Measurements from ENCODE around the gene ARHGAP30. TPM values are rescaled to one million over a fixed set of nuclear protein-coding genes. Genes with fewer than 3 reads are reported as not detected.
"Not testable (repeated sequence)": the region's sequence is repeated elsewhere in the genome, so short reads cannot be mapped to it uniquely, and the experiment has no call there.

Gene ARHGAP30, protein sequence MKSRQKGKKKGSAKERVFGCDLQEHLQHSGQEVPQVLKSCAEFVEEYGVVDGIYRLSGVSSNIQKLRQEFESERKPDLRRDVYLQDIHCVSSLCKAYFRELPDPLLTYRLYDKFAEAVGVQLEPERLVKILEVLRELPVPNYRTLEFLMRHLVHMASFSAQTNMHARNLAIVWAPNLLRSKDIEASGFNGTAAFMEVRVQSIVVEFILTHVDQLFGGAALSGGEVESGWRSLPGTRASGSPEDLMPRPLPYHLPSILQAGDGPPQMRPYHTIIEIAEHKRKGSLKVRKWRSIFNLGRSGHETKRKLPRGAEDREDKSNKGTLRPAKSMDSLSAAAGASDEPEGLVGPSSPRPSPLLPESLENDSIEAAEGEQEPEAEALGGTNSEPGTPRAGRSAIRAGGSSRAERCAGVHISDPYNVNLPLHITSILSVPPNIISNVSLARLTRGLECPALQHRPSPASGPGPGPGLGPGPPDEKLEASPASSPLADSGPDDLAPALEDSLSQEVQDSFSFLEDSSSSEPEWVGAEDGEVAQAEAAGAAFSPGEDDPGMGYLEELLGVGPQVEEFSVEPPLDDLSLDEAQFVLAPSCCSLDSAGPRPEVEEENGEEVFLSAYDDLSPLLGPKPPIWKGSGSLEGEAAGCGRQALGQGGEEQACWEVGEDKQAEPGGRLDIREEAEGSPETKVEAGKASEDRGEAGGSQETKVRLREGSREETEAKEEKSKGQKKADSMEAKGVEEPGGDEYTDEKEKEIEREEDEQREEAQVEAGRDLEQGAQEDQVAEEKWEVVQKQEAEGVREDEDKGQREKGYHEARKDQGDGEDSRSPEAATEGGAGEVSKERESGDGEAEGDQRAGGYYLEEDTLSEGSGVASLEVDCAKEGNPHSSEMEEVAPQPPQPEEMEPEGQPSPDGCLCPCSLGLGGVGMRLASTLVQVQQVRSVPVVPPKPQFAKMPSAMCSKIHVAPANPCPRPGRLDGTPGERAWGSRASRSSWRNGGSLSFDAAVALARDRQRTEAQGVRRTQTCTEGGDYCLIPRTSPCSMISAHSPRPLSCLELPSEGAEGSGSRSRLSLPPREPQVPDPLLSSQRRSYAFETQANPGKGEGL
- total RNA-seq = 1 to 10 TPM in 5 of 8 experiments, under 1 TPM in 3; 0.64 to 2.8 (median 1.3) TPM

DNA sequence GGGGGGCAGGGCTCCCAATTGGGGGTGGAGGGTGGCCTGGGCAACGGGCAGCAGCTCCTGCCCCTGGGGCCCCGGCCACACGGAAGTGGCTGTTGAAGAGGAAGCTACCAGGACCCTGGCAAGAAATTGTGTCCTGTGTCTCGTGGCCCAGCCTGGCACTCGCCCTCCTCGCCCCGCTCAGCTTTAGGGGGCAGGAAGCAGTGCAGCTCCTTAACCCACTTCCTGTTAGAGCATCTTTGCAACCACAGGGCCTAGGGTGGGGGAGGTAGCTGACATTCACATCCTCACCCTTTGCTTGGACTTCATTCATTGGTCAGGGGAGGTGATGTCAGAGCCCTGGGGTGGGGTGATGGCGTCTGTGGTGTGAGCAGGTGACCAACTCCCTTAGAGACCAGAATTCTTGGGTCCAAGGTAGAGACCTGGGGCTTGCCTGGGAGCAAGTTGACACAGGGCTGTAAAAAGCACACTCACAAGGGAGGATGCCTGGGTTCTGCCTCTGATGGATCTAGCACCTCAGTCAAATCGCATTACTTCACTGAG, at the start of gene ARHGAP30:
ARHGAP30 (minus strand) TSS at position 161 of the 540 bp plus-strand sequence. CDS start 267 bp downstream, outside the sequence.
- H3K4me1 ChIP-seq (replicated peaks in 1 of 2) = peaks cover 0 to 4% of the 10 kb centered on the region in 2 donors
- H3K27ac ChIP-seq = no peak within 1 kb of the TSS
- in situ Hi-C loops (cut with MboI; ENCODE audit: low pct_unique_long_range_greater_than_20kb in 2 of 9, low sequenced_read_pairs in 9 of 9, unreplicated experiment in 9 of 9) = no loop called here
- H3K4me3 ChIP-seq = no peak within 1 kb of the TSS
- WGBS, 10 experiments = 70 to 100% (median 100%) methylated on average over 1 to 2 of the region's 9 CpGs; no CpG with 5 or more reads in 5 of the 10 experiments
- no peak for ATAC-seq (replicated peaks in 6 of 8)

DNA sequence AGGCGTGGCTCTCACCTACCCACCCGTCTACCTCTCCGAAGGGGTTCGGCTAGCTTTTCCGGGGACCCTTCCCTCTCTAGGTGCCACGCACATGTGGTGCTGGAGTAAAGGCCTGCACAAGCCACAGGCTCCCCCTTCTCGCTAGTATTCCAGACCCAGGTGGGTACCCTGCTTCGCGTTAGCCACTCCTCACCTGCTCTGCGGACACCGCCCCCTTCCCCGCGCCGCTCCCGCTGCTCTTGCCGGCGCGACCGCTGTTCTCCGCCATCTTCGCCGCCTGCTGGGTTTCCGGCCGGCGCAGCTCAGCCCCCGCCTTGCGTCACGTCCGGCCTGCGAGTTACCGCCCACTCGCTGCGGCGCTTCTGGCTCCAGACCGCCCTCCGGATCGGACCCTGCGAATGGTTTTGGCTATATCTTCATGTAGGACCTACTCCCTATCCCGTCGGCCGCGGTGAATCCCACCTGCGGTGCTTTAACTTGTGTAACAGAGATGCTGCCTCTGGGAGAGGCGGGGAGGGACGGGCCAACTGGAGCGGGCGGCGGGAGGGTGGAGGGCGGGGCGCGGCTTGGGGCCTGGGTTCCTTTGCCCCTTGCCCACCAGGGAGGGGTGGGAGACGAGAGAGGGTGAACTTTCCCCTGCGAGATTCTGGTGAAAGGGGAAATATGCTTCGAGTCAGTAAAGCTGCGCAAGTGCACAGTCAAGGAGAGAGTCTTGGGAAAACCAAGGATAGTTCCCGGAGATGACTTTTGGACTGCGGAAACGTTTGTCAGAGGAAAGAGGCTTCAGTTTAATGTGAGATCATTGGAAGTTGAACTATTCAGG, 48.3 kb upstream of the ARHGAP30 start, which contains the start of the genes NIT1 and PFDN2:
NIT1 (plus strand) TSS at position 347 of the 823 bp plus-strand sequence; CDS start at position 419, 72 bp downstream.
PFDN2 (minus strand) TSS at position 279 of the 823 bp plus-strand sequence; CDS start at position 268, 11 bp downstream.
- Histone ChIP-seq H3K27ac (peak within 1 kb of the TSS; percentile 87 to 94), H3K4me1 (replicated peaks in 1 of 2) (peaks cover 23 to 24% of the 10 kb centered on the region in 2 donors), H3K4me3 (peak within 1 kb of the TSS; percentile 71 to 98 (median 77))
- in situ Hi-C loops (cut with MboI; ENCODE audit: low pct_unique_long_range_greater_than_20kb in 2 of 9, low sequenced_read_pairs in 9 of 9, unreplicated experiment in 9 of 9) = no loop called here
- WGBS, 10 experiments = 0 to 20% (median 1%) methylated on average over 1 to 22 of the region's 58 CpGs; no CpG with 5 or more reads in 4 of the 10 experiments
- ATAC-seq (replicated peaks in 6 of 8) = peak; percentile 72 to 94 (median 92)

- in situ Hi-C loops (cut with MboI; ENCODE audit: low pct_unique_long_range_greater_than_20kb in 2 of 9, low sequenced_read_pairs in 9 of 9, unreplicated experiment in 9 of 9); ATAC-seq (replicated peaks in 6 of 8); H3K4me3 ChIP-seq; H3K27ac ChIP-seq: not testable (repeated sequence)
- 80 to 100% (median 94%) methylated on average over 1 to 6 of the region's 6 CpGs; no CpG with 5 or more reads in 5 of the 10 experiments for WGBS, 10 experiments
- peaks cover 24 to 26% of the 10 kb centered on the region in 2 donors for H3K4me1 ChIP-seq (replicated peaks in 1 of 2)
Observed at GRCh38 chr1:161115961-161116360, 46.3 kb upstream of the ARHGAP30 start.

DNA sequence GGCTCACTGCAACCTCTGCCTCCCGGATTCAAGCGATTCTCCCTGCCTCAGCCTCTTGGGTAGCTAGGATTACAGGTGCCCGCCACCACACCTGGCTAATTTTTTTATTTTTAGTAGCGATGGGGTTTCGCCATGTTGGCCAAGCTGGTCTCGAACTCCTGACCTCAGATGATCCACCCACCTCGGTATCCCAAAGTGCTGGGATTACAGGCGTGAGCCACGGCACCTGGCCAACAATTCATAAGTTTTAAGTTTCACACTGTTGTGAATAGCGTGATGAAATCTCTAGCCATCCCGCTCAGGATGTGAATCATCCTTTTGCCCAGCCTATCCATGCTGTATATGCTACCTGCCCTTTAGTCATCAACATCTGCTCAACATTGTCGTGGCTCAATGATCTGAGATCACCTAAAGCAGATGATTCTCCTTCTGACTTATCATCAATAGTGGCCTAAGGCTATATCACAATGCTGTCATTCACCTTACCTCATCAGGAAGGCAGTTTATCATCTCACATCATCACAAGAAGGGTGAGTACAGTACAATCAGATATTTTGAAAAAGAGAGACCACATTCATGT, 45.5 kb upstream of the ARHGAP30 start:
- in situ Hi-C loops (cut with MboI; ENCODE audit: low pct_unique_long_range_greater_than_20kb in 2 of 9, low sequenced_read_pairs in 9 of 9, unreplicated experiment in 9 of 9) = no loop called here
- peak in 4 of 8 experiments; percentile 15 to 32 (median 20) for ATAC-seq (replicated peaks in 6 of 8)
- WGBS, 10 experiments = 46 to 100% (median 91%) methylated on average over 2 to 12 of the region's 12 CpGs; no CpG with 5 or more reads in 1 of the 10 experiments
- H3K4me1 ChIP-seq (replicated peaks in 1 of 2) = peaks cover 24 to 26% of the 10 kb centered on the region in 2 donors
- H3K4me3 ChIP-seq = no peak overlapping the region
- H3K27ac ChIP-seq = no peak overlapping the region

DNA sequence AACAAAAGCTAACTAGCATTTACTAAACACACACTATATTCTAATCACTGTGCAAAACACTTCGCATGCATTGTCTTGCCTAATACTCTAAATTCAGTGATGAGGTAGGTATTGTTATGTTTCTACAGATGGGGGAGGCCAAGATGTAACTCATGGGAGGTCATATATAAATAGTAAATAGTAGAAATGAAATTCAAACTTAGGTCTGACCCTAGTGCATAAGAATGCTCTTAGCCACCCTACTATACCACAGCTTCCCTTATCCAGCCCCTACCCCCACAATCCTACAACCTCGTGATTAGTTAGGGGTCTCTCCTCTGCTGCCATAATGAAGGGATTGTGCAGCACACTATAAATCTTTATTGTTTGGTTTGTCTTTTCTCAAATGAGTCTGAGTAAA, 44.9 kb upstream of the ARHGAP30 start:
- H3K4me1 ChIP-seq (replicated peaks in 1 of 2) = peaks cover 22 to 24% of the 10 kb centered on the region in 2 donors
- WGBS, 10 experiments = 60 to 100% (median 83%) methylated on average over 1 to 2 of the region's 2 CpGs; no CpG with 5 or more reads in 3 of the 10 experiments
- in situ Hi-C loops (cut with MboI; ENCODE audit: low pct_unique_long_range_greater_than_20kb in 2 of 9, low sequenced_read_pairs in 9 of 9, unreplicated experiment in 9 of 9) = no loop called here
- ATAC-seq (replicated peaks in 6 of 8) = no peak
- H3K4me3 ChIP-seq = no peak overlapping the region
- H3K27ac ChIP-seq = no peak overlapping the region

- 22 to 100% (median 96%) methylated on average over 1 of the region's 1 CpG; no CpG with 5 or more reads in 2 of the 10 experiments for WGBS, 10 experiments
- no peak for ATAC-seq (replicated peaks in 6 of 8)
- Histone ChIP-seq H3K4me3 (no peak overlapping the region), H3K4me1 (replicated peaks in 1 of 2) (peaks cover 16 to 18% of the 10 kb centered on the region in 2 donors), H3K27ac (no peak overlapping the region)
- in situ Hi-C loops (cut with MboI; ENCODE audit: low pct_unique_long_range_greater_than_20kb in 2 of 9, low sequenced_read_pairs in 9 of 9, unreplicated experiment in 9 of 9) = no loop called here
Observed at GRCh38 chr1:161113915-161114314, 44.2 kb upstream of the ARHGAP30 start.

DNA sequence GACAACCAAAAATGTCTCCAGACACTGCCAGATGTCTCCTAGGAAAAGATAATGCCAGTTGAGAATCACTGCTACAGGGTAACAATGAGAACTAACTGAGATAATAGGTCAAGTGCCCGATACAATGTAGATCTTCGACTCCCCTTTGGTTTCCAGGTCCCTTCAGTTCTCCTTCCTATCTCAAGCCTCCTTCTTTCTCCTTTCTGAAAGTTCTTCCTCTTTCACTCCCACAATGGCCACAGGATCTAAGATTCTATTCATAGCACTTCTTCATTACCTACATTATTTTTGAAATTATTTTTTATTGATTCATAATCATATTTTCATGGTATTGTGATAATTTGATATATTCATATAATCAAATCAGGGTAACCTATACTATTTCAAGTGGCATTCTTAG, 41.8 kb upstream of the ARHGAP30 start:
- no peak for ATAC-seq (replicated peaks in 6 of 8)
- Histone ChIP-seq H3K27ac (no peak overlapping the region), H3K4me1 (replicated peaks in 1 of 2) (peaks cover 6 to 8% of the 10 kb centered on the region in 2 donors), H3K4me3 (no peak overlapping the region)
- in situ Hi-C loops (cut with MboI; ENCODE audit: low pct_unique_long_range_greater_than_20kb in 2 of 9, low sequenced_read_pairs in 9 of 9, unreplicated experiment in 9 of 9) = no loop called here
- 72 to 100% (median 98%) methylated on average over 1 to 2 of the region's 2 CpGs; no CpG with 5 or more reads in 2 of the 10 experiments for WGBS, 10 experiments

- H3K27ac ChIP-seq = no peak overlapping the region
- in situ Hi-C loops (cut with MboI; ENCODE audit: low pct_unique_long_range_greater_than_20kb in 2 of 9, low sequenced_read_pairs in 9 of 9, unreplicated experiment in 9 of 9) = no loop called here
- H3K4me1 ChIP-seq (replicated peaks in 1 of 2) = peaks cover 2 to 4% of the 10 kb centered on the region in 2 donors
- no peak for ATAC-seq (replicated peaks in 6 of 8)
- WGBS, 10 experiments = 92 to 100% (median 100%) methylated on average over 1 to 3 of the region's 3 CpGs; no CpG with 5 or more reads in 3 of the 10 experiments
- H3K4me3 ChIP-seq = no peak overlapping the region
Observed at GRCh38 chr1:161111117-161111516, 41.4 kb upstream of the ARHGAP30 start.

DNA sequence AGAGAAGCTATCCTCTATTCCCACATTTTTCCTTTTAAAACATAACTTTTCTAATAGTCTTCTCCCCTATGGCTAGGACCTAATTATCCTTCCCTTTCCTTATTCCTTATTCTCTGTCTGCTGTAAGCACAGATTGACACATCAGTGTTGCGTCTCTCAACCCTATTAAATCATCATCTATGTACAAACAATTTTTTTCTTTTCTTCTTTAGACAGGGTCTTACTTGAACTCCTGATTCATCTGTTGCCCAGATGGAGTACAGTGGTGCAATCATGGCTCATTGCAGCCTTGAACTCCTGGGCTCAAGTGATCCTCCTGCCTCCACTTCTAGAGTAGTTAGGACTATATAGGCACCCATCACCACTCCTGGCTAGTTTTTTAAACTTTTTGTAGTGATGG, 36.7 kb upstream of the ARHGAP30 start:
- Histone ChIP-seq H3K4me1 (replicated peaks in 1 of 2) (no peaks in the 10 kb centered on the region), H3K27ac (no peak overlapping the region), H3K4me3 (no peak overlapping the region)
- no peak for ATAC-seq (replicated peaks in 6 of 8)
- in situ Hi-C loops (cut with MboI; ENCODE audit: low pct_unique_long_range_greater_than_20kb in 2 of 9, low sequenced_read_pairs in 9 of 9, unreplicated experiment in 9 of 9) = no loop called here
- WGBS, 10 experiments = 80 to 100% (median 100%) methylated on average over 1 of the region's 1 CpG

- 0 to 100% (median 89%) methylated on average over 1 to 2 of the region's 2 CpGs; no CpG with 5 or more reads in 3 of the 10 experiments for WGBS, 10 experiments
- ATAC-seq (replicated peaks in 6 of 8) = no peak
- no peak overlapping the region for H3K27ac ChIP-seq
- H3K4me1 ChIP-seq (replicated peaks in 1 of 2) = peaks cover 2 to 9% of the 10 kb centered on the region in 2 donors
- in situ Hi-C loops (cut with MboI; ENCODE audit: low pct_unique_long_range_greater_than_20kb in 2 of 9, low sequenced_read_pairs in 9 of 9, unreplicated experiment in 9 of 9) = no loop called here
- H3K4me3 ChIP-seq = no peak overlapping the region
Observed at GRCh38 chr1:161100556-161100955, 30.9 kb upstream of the ARHGAP30 start.

DNA sequence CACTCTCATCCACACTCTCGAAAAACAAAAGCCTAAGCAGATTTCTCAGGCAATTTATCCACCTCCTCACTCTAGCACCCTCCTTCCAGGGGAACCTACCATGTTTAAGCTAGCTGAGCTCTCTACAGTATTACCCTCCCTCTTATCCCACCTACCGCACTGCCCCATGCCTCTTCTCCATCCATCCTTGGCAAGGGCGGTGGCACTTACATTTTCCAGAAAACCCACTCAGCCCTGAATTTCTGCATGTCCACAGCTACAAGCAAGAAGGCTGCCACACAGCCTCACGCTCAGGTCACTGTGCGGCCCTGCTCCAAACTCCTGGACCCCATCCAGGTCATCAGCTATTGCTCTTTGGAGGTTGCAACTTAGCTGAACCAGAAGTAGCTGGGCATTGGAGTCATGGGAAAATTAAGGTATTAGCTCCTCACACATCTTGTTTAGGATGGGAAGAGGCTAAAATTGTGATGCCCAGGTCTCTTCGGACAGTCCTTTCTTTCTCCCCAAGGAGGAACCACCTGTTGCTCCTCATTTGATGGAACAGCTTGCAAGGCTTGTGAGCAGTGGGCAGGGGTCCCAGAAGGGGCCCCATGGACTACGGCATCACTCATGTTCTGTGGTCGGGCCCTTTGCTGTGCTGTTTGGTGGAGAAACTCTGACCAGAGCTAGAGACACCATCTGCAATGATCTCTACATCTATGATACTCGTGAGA, 29.6 kb upstream of the ARHGAP30 start:
- H3K27ac ChIP-seq = no peak overlapping the region
- 80 to 100% (median 90%) methylated on average over 1 to 7 of the region's 9 CpGs; no CpG with 5 or more reads in 1 of the 10 experiments for WGBS, 10 experiments

More for the DNA sequence above, 29.6 kb upstream of the ARHGAP30 start:
- no peak for ATAC-seq (replicated peaks in 6 of 8)
- in situ Hi-C loops (cut with MboI; ENCODE audit: low pct_unique_long_range_greater_than_20kb in 2 of 9, low sequenced_read_pairs in 9 of 9, unreplicated experiment in 9 of 9) = loop anchor here in 1 of 9 experiments (25.0 kb wide), 1 partner anchor 112 kb away; no protein-coding TSS in a partner anchor
- peaks cover 2 to 9% of the 10 kb centered on the region in 2 donors for H3K4me1 ChIP-seq (replicated peaks in 1 of 2)
- H3K4me3 ChIP-seq = peak overlapping the region; percentile 60 to 72 (median 71)

All from motor neuron (in vitro differentiated cells).